Left colon (tissue), 2 donors: ENCODE measurements around the gene CD2AP. TPM values are rescaled to one million over a fixed set of nuclear protein-coding genes. Genes with fewer than 3 reads are reported as not detected.
"Not testable (repeated sequence)": the region's sequence is repeated elsewhere in the genome, so short reads cannot be mapped to it uniquely, and the experiment has no call there.

ENCODE experiments used
- ATAC-seq: fragments of 200-7000 bp; cut with Tn5 transposase; one replicate; pipeline ENCODE4 v1.9.1; 2020; ENCODE audit warnings: mild to moderate bottlenecking, moderate library complexity
- DNase-seq, 2 donors: peaks; one replicate each; pipeline ENCODE4 v3.0.0-alpha.2; 2020
- intact Hi-C, 2 donors: fragments of 100-400 bp; cut with DNase I in 1 of 2; cut with micrococcal nuclease in 1 of 2; formaldehyde crosslinking; loops; one replicate each; pipeline versions ENCODE4 v1.11.2 to v1.14.0; 2022; cut with DNase I, micrococcal nuclease
- long read RNA-seq: library from polyadenylated mRNA; unstranded; transcript quantifications from one replicate; pipeline ENCODE4 v2.0.0, GENCODE V29; 2021
- total RNA-seq, 2 donors: library from RNA; stranded (reverse); fragmentation: NEBNext Ultra II Directional; extraction: Animal tissue kit (Norgen Biotek cat#: 25700); gene quantifications; one replicate each; pipeline ENCODE4 v1.2.1, GENCODE V29; 2021
- donor health status: DM: no; HTN: no; CAD: no.
- donor health status: DM: yes; HTN: yes; CAD: no.

Gene CD2AP, protein sequence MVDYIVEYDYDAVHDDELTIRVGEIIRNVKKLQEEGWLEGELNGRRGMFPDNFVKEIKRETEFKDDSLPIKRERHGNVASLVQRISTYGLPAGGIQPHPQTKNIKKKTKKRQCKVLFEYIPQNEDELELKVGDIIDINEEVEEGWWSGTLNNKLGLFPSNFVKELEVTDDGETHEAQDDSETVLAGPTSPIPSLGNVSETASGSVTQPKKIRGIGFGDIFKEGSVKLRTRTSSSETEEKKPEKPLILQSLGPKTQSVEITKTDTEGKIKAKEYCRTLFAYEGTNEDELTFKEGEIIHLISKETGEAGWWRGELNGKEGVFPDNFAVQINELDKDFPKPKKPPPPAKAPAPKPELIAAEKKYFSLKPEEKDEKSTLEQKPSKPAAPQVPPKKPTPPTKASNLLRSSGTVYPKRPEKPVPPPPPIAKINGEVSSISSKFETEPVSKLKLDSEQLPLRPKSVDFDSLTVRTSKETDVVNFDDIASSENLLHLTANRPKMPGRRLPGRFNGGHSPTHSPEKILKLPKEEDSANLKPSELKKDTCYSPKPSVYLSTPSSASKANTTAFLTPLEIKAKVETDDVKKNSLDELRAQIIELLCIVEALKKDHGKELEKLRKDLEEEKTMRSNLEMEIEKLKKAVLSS
- 100 to 1,000 TPM; 103 to 111 TPM for total RNA-seq
- long read RNA-seq, full-length matches to known transcripts, result 38 of 102 reads
- long read RNA-seq, partial matches to known transcripts, result 49 of 102 reads
- long read RNA-seq, other reads (novel, unspliced or antisense), result 15 of 102 reads

DNA sequence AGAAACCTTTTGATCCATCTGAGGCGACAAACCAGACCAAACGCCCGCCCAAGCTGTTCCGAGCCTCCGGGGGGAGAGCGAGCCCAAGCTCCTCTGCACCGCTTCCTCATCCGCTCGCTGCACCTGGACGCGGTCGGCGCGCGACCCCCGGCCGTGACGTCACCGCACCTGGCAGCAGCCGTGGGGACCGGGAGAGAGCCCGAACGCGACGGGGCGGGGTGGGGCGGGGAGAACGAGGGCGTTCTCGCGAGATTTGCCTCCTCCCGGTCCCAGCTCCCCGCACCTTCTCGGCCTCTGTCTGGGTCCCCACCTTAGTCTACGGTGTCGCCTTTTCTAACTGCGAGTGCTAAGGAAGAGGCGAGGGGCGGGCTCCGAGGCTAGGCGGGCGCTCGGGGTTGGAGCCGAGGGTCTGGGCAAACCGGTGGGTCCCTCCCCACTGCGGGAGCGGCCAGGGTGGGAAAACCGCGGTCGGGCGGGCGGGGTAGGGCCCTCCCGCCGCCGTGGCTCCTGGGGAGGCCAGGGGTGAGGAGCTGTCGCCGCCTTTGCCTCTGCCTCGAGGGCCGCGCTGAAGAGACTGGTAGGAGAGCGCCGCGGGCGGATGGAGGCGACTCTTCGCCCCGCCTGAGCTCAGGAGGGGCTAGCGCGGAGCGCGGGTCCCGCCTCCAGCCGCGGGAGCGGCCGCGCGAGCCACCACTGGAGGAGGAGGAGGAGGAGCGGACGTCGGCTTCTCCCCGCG lies at the start of gene CD2AP:
CD2AP (plus strand) TSS at position 293 of the 736 bp plus-strand sequence. CDS start 456 bp downstream, outside the sequence.
- DNase-seq (peak; percentile 89 to 92), ATAC-seq (peak; percentile 83)
- intact Hi-C loops, result no loop called here

GRCh38 chr6:47428288-47428687 lies 49.3 kb upstream of the CD2AP start:
- DNase-seq (no peak), ATAC-seq (no peak)
- intact Hi-C loops, result no loop called here

DNA sequence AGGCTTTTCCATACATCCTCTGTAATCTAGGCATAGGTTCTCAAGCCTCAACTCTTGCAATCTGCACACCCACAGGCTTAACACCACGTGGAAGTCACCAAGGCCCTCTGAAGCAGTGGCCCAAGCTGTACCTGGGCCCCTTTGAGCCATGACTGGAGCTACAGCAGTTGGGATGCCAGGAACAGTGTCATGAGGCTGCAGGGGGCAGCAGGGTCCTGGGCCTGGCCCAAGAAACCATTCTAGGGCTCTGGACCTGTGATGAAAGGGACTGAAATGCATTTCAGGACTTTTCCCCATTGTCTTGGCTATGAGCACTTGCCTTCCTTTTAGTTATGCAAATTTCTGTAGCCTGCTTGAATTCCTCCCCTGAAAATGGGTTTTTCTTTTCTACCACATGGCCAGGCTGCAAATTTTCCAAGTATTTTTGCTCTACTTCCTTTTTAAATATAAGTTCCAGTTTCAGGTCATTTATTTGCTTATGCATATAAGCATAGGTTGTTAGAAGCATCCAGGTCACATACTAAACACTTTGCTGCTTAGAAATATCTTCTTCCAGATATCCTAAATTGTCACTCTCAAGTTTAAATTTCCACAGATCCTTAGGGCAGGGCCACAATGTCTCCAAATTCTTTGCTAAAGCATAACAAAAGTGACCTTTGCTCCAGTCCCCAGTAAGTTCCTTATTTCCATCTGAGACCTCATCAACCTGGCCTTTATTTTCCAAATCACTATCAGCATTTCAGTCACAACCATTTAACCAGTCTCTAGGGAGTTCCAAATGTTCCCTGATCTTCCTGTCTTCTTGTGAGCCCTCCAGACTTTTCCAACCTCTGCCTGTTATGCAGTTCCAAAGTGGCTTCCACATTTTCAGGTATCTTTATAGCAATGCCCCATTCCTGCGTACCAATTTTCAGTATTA lies 48.6 kb upstream of the CD2AP start:
- ATAC-seq, result no peak
- intact Hi-C loops, result no loop called here
- no peak for DNase-seq

GRCh38 chr6:47434372-47435253 lies 43.0 kb upstream of the CD2AP start:
- ATAC-seq (peak; percentile 82), DNase-seq (no peak)
- intact Hi-C loops, result no loop called here

DNA sequence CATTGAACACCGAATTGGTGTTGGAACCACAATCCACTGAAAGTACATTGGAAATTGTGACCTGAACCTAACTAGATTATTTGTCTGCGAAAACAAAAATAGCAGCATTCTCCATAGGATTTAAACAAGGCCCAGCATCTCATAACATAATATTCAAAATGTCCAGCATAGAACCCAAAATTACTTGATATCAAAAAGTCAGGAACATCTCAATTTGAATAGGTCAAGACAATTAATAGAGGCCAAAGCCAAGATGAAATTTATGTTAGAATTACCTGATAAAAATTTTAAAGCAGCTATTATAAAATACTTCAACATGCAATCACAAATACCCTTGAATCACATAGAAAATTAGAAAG lies 42.4 kb upstream of the CD2AP start:
- intact Hi-C loops, result no loop called here
- no peak for ATAC-seq
- no peak for DNase-seq

- intact Hi-C loops, result no loop called here
- no peak for DNase-seq
- peak; percentile 50 for ATAC-seq
These were observed 40.0 kb upstream of the CD2AP start for GRCh38 chr6:47437592-47437991.

DNA sequence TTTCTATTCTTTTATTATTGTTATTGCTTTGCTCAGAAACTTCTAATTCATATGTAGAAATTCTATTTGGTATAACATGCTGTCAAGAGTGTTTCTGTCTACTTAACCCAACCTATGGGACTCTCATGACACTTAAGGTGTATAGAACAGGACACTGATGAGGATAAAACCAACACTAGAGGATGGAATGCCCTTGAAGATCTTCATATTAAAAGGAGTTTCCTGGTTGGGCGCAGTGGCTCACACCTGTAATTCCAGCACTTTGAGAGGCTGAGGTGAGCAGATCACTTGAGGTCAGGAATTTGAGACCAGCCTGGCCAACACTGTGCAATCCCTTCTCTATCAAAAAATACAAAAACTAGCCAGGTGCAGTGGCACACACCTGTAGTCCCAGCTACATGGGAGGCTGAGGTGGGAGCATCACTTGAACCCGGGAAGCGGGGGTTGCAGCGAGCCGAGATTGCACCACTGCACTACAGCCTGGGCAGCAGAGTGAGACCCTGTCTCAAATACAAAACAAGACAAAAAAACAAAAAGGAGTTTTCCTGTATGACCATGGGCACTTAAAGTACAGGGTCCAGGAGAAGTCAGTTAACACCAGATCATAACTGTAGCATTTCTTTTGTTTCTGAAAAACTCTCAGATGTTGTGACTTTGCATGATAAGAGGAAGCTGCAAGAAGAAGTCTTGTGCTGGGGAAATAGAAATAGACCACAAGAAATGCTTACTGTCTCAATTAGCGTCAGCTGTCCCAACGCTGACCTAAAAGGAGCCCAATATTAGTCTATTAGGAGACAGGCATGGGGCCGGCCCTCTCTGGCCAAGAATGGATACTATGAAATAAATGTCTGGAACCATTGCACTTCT lies 38.9 kb upstream of the CD2AP start:
- ATAC-seq (no peak), DNase-seq (no peak)
- intact Hi-C loops, result no loop called here

DNA sequence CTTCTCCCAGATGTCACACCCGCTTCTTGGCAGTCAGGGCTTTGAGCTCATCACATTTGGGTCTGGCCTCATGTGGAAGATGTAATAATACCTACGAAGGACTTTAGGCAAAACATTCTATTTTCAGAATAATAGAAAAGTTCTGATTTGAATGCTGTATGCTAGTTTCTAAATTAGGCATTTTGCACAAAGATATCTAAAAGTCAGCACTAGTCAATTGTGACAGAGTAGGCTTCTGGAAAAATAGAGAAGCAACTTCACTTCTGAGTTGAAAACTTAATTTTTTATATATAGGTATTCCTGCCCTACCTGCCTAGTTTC lies 38.3 kb upstream of the CD2AP start:
- intact Hi-C loops, result no loop called here
- ATAC-seq (no peak), DNase-seq (no peak)

DNA sequence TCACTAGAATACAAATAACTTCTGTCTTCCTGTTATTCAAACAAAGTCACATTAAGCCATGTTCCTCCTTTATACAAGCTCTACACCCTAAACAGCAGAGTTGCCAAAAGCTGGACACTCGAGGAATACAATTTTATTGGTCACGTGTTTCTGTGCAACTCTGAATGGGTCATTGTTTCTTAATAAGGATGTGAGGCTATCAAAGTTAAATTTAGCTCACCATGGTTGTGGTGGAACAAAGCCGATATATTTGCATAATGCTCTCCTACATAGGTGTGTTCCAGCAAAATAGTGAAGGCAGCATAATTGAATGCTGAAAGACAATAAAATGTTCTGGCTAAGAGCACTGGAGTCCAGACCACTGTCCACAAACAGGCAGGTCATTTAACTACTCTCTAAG lies 36.9 kb upstream of the CD2AP start:
- ATAC-seq (peak; percentile 87), DNase-seq (no peak)
- intact Hi-C loops, result no loop called here

DNA sequence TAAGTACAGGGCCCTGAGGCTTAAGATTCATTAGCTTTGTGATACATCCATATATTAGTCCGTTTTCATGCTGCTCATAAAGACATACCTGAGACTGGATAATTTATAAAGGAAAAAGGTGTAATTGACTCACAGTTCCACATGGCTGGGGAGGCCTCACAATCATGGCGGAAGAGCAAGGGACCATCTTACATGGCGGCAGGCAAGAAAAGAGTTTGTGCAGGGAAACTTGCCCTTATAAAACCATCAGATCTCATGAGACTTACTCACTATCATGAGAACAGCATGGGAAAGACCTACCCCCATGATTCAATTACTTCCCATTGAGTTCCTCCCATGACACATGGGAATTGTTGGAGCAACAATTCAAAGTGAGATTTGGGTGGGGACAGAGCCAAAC lies 32.6 kb upstream of the CD2AP start:
- DNase-seq, ATAC-seq, intact Hi-C loops: not testable (repeated sequence)

GRCh38 chr6:47446669-47447330 lies 30.8 kb upstream of the CD2AP start:
- ATAC-seq, result no peak
- no peak for DNase-seq
- intact Hi-C loops, result no loop called here

- intact Hi-C loops, result no loop called here
- no peak for DNase-seq
- no peak for ATAC-seq
These were observed 29.9 kb upstream of the CD2AP start for GRCh38 chr6:47447722-47448121.

DNA sequence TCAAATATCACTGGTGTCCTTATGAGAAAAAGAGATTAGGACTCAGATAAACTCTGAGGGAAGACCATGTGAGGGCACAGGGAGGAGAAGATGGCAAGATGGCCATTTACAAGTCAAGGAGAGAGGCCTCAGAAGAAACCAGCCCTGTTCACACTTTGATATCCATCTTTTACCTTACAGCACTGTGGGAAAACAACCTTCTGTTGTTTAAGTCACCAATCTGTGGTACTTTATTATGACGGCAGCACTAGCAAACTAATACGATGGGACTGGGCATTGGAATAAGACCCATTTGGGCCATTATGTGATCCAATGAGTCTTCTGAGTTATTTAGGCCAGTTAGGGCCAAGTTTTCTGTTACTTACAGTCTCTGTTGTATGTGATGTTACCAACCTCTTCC lies 26.4 kb upstream of the CD2AP start:
- intact Hi-C loops, result no loop called here
- no peak for ATAC-seq
- DNase-seq, result no peak

GRCh38 chr6:47452899-47453298 lies 24.7 kb upstream of the CD2AP start:
- ATAC-seq (no peak), DNase-seq (no peak)
- intact Hi-C loops, result no loop called here

DNA sequence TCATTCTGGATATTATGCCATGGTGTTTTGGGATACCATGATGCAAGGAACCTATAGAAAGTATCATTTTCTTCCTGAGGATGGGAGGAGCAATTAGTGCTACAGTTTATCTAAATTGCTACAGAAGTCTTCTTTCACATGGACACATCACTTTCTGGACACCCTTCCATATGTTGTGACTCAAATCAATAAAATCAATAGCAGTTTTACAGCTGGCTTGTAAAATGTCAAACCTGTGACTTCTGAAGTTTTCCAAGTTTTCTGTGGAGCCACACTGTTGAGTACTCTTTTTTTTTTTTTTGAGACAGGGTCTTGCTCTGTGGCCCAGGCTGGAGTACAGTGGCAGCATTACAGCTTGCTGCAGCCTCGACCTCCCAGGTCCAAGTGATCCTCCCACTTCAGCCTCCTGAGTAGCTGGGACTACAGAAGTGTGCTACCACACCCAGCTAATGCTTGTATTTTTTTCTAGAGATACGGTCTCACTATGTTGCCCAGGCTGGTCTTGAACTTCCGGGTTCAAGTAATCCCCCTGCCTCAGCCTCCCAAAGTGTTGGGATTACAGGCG lies 24.1 kb upstream of the CD2AP start:
- DNase-seq (no peak), ATAC-seq (peak; percentile 31)
- intact Hi-C loops, result no loop called here

DNA sequence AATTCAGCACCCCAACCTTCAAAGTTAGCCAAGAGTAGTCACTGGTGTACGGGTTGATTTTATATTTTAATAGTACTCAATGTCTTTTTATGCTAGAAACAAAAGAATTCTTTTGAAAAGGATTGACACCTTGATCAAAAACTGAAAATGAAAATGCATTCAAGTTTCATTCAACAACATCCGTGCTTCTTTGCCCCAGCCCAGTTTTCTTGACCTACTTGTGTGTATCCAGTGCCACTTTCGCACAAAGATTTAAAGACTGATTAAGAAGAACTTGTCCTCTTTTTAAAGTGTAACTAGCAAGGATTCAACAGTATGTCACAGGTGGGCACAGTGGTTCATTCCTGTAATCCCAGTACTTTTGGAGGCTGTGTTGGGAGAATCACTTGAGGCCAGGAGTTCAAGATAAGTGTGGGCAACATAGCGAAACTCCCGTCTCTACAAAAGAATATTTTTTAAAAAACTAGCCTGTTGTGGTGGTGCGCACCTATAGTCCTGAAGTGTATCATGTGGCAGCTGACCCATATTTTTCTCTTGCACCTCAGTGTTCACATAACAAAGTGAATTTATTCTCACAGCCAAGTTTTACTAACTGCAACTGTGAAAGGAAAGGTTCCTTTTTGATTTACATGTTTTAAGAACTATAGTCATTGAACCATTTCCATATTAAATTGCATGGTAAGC lies 22.7 kb upstream of the CD2AP start:
- no peak for ATAC-seq
- no peak for DNase-seq
- intact Hi-C loops, result no loop called here
